HCT116 (cell line): ENCODE measurements around the gene TRIM38. TPM values are rescaled to one million over a fixed set of nuclear protein-coding genes. Genes with fewer than 3 reads are reported as not detected.

Source experiments
- ATAC-seq: fragments of 200-7000 bp; cut with Tn5 transposase; 2 replicates; pipeline ENCODE4 v1.9.1; 2020; ENCODE audit warnings: mild to moderate bottlenecking, moderate library complexity
- BruUV-seq: library from RNA; stranded (reverse); fragments of 400-500 nt; replicated peaks from 2 replicates; lab custom pipeline; 2021; lab: Mats Ljungman, UMichigan
- CTCF ChIA-PET: fragments of 300-600 bp; sonication (Branson Sonifier 250); formaldehyde crosslinking; loops from one replicate; lab custom pipeline; 2021; ENCODE audit warnings: antibody characterized with exemption; lab: Charles Lee
- POLR2A ChIA-PET: fragments of 300-600, 350-600 bp; sonication (Branson Sonifier 250); formaldehyde crosslinking; loops from one replicate; lab custom pipeline; 2021; ENCODE audit warnings: antibody characterized with exemption; lab: Charles Lee
- RAD21 ChIA-PET, 2 experiments: fragments of 300-600 bp; sonication (Branson Sonifier 250); formaldehyde crosslinking; loops; one replicate each; lab custom pipeline; 2023; ENCODE audit warnings: low total read pairs in 2 of 2; ENCODE audit not compliant: uncharacterized antibody in 2 of 2, unreplicated experiment in 2 of 2, low non-redundant PET in 1 of 2; lab: Charles Lee
- DNase-seq: peaks from one replicate; pipeline ENCODE4 v3.0.0-alpha.2; 2010; ENCODE audit warnings: low read depth, low spot score
- H2AFZ ChIP-seq: fragments of 200-600 bp; shearing (Covaris generic), sonication (generic); 2 replicates; pipeline ENCODE4 v1.6.1; 2017; ENCODE audit warnings: low read depth, mixed run types, mixed read lengths, antibody characterized with exemption, low read length; ENCODE audit not compliant: poor library complexity, severe bottlenecking
- H3K27ac ChIP-seq: 2 replicates; pipeline ENCODE4 v1.5.1; 2012; ENCODE audit warnings: low read depth, low read length
- H3K27me3 ChIP-seq: fragments of 200-600 bp; sonication (generic); 2 replicates; pipeline ENCODE4 v1.6.1; 2016; ENCODE audit warnings: mixed run types, low read length, mixed read lengths; ENCODE audit not compliant: insufficient read depth
- H3K36me3 ChIP-seq, 2 experiments: fragments of 200-500 bp in 1 of 2; fragments of 200-600 bp in 1 of 2; sonication (Bioruptor generic) in 1 of 2; sonication (generic) in 1 of 2; 2 replicates each; pipeline versions ENCODE4 v1.5.1 to v1.6.1; 2014 to 2016; ENCODE audit warnings: low read length in 2 of 2, inconsistent platforms in 1 of 2, mixed read lengths in 1 of 2, mixed run types in 1 of 2; ENCODE audit not compliant: insufficient read depth in 2 of 2, control insufficient read depth in 1 of 2
- H3K4me1 ChIP-seq, 2 experiments: fragments of 200-600 bp in 1 of 2; sonication (generic) in 1 of 2; 2 replicates each; pipeline versions ENCODE4 v1.5.1 to v1.6.1; 2012 to 2017; ENCODE audit warnings: low read length in 2 of 2, inconsistent platforms in 1 of 2, mild to moderate bottlenecking in 1 of 2, mixed read lengths in 1 of 2, mixed run types in 1 of 2, moderate library complexity in 1 of 2; ENCODE audit not compliant: insufficient read depth in 2 of 2, control insufficient read depth in 1 of 2
- H3K4me2 ChIP-seq: fragments of 200-600 bp; sonication (generic); 2 replicates; pipeline ENCODE4 v1.6.1; 2017; ENCODE audit warnings: mixed run types, low read length, mixed read lengths
- H3K4me3 ChIP-seq, 2 experiments: fragments of 200-600 bp in 1 of 2; sonication (generic) in 1 of 2; replicated peaks in 1 of 2; 2 replicates each; pipeline ENCODE4 v1.5.1; 2011 to 2016; ENCODE audit warnings: low read length in 2 of 2, control low read depth in 1 of 2, low read depth in 1 of 2, mild to moderate bottlenecking in 1 of 2, mixed read lengths in 1 of 2, mixed run types in 1 of 2
- H3K79me2 ChIP-seq: fragments of 200-600 bp; sonication (generic); 2 replicates; pipeline ENCODE4 v1.6.1; 2017; ENCODE audit warnings: mild to moderate bottlenecking, mixed run types, low read length, moderate library complexity, mixed read lengths; ENCODE audit not compliant: insufficient read depth
- H3K9ac ChIP-seq: fragments of 200-600 bp; sonication (generic); 2 replicates; pipeline ENCODE4 v1.6.1; 2016; ENCODE audit warnings: low read length, mixed read lengths
- H3K9me2 ChIP-seq: fragments of 200-600 bp; sonication (generic), shearing (Covaris generic); 2 replicates; pipeline ENCODE4 v1.6.1; 2017; ENCODE audit warnings: mixed run types, mild to moderate bottlenecking, moderate library complexity; ENCODE audit not compliant: insufficient read depth
- H3K9me3 ChIP-seq, 2 experiments: fragments of 200-500 bp in 1 of 2; fragments of 200-600 bp in 1 of 2; sonication (Bioruptor generic) in 1 of 2; sonication (generic) in 1 of 2; 2 replicates each; pipeline ENCODE4 v1.6.1; 2014 to 2017; ENCODE audit warnings: low read length in 2 of 2, mixed read lengths in 2 of 2, inconsistent platforms in 1 of 2, low read depth in 1 of 2, mild to moderate bottlenecking in 1 of 2, mixed run types in 1 of 2, moderate library complexity in 1 of 2; ENCODE audit not compliant: control insufficient read depth in 1 of 2, insufficient read depth in 1 of 2
- H4K20me1 ChIP-seq: fragments of 200-600 bp; sonication (generic), shearing (Covaris generic); 2 replicates; pipeline ENCODE4 v1.6.1; 2017; ENCODE audit warnings: mixed run types, mild to moderate bottlenecking, moderate library complexity; ENCODE audit not compliant: insufficient read depth
- ATF3 ChIP-seq: IDR thresholded peaks from 2 replicates; pipeline ENCODE4 v1.6.1; 2012
- CBX3 ChIP-seq: IDR thresholded peaks from 2 replicates; pipeline ENCODE4 v1.6.1; 2012; ENCODE audit warnings: low read depth
- CTCF ChIP-seq, 3 experiments: fragments of 200-600 bp in 1 of 3; sonication (generic) in 1 of 3; IDR thresholded peaks in 2 of 3; conservative IDR thresholded peaks in 1 of 3; 2 replicates each; pipeline ENCODE4 v1.5.1; 2012 to 2017; ENCODE audit warnings: low read depth in 2 of 3, low read length in 2 of 3, antibody characterized with exemption in 1 of 3, borderline replicate concordance in 1 of 3, control low read depth in 1 of 3, mild to moderate bottlenecking in 1 of 3, mixed read lengths in 1 of 3, mixed run types in 1 of 3, moderate library complexity in 1 of 3; ENCODE audit not compliant: insufficient read depth in 1 of 3
- EZH2phosphoT487 ChIP-seq: fragments of 200-600 bp; IDR thresholded peaks from 2 replicates; pipeline ENCODE4 v1.6.1; 2018; ENCODE audit warnings: antibody characterized with exemption, borderline replicate concordance
- MAX ChIP-seq: IDR thresholded peaks from 2 replicates; pipeline ENCODE4 v1.6.1; 2012
- SRF ChIP-seq: IDR thresholded peaks from 2 replicates; pipeline ENCODE4 v1.6.1; 2012; ENCODE audit warnings: low read depth
- TCF7L2 ChIP-seq: IDR thresholded peaks from 2 replicates; pipeline ENCODE4 v1.7.0; 2011; ENCODE audit warnings: borderline replicate concordance, inconsistent platforms; ENCODE audit not compliant: insufficient read depth, insufficient read length; ENCODE audit errors: extremely low read depth
- ZFX ChIP-seq: fragments of 450-650 bp; IDR thresholded peaks from 2 replicates; pipeline ENCODE4 v1.6.1; 2017
- intact Hi-C: fragments of 100-400 bp; cut with micrococcal nuclease; formaldehyde crosslinking; loops from 2 replicates; pipeline ENCODE4 v1.10.0; 2022
- total RNA-seq: library from RNA; stranded (reverse); gene quantifications from one replicate; pipeline ENCODE4 v1.2.1, GENCODE V29; 2021; ENCODE audit not compliant: unreplicated experiment
- TF ChIP-seq, protein P1 (sequence below): IDR thresholded peaks from 2 replicates; pipeline ENCODE4 v1.6.1; 2011; ENCODE audit warnings: mild to moderate bottlenecking, low read length, moderate library complexity; ENCODE audit not compliant: insufficient replicate concordance; ENCODE audit errors: extremely low read depth

The TRIM38 gene
- total RNA-seq, 1 experiment from 2014 or later: 9.6 TPM

DNA sequence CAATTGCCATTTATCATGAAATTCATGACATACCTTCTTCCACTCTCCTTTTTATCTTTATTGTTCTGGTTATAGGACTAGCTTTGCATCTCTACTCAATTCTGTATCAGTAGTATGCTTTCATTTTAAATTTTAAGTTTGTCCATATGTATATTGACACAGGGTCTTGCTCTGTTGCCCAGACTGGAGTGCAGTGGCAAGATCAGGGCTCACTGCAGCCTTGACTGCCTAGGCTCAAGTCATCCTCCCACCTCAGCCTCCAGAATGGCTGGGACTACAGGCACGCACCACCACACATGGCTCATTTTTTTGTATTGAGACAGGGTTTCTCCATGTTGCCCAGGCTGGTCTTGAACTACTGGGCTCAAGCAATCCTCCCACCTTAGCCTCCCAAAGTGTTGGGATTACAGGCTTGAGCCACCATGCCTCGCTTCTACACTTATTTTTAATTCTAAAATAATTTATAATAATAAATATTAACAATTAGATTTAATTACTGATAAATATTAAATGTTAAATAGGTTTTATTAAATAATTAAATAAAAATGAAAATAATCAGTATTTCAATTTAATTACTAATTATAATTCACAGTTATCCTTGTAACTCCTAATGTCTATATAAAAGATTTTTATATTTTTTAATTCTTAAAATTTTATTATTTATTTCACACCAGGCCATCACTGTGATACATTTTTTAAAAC, 27.7 kb downstream of the TRIM38 start:
- CTCF ChIA-PET: no interaction called here
- no peaks in the 10 kb centered on the region for H3K9me3 ChIP-seq
- BruUV-seq: no TSS peak
- H3K36me3 ChIP-seq: no peaks in the 10 kb centered on the region
- peaks cover 6 to 15% of the 10 kb centered on the region in 2 experiments; a peak in 3 of 4 replicates for H3K4me1 ChIP-seq
- POLR2A ChIA-PET: no interaction called here
- H3K27ac ChIP-seq: no peak overlapping the region
- H3K9me2 ChIP-seq: no peaks in the 10 kb centered on the region
- H4K20me1 ChIP-seq: no peaks in the 10 kb centered on the region
- TF ChIP-seq, protein P1, sequence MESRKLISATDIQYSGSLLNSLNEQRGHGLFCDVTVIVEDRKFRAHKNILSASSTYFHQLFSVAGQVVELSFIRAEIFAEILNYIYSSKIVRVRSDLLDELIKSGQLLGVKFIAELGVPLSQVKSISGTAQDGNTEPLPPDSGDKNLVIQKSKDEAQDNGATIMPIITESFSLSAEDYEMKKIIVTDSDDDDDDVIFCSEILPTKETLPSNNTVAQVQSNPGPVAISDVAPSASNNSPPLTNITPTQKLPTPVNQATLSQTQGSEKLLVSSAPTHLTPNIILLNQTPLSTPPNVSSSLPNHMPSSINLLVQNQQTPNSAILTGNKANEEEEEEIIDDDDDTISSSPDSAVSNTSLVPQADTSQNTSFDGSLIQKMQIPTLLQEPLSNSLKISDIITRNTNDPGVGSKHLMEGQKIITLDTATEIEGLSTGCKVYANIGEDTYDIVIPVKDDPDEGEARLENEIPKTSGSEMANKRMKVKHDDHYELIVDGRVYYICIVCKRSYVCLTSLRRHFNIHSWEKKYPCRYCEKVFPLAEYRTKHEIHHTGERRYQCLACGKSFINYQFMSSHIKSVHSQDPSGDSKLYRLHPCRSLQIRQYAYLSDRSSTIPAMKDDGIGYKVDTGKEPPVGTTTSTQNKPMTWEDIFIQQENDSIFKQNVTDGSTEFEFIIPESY: no peak
- TF ChIP-seq CBX3 (no peak), ZFX (no peak), ATF3 (no peak), EZH2phosphoT487 (no peak), SRF (no peak), TCF7L2 (no peak), MAX (no peak), CTCF (IDR thresholded peaks at IDR 0.05 in 2 of 3, conservative IDR thresholded peaks at IDR 0.05 in 1 of 3; ENCODE audit: borderline replicate concordance in 1 of 3, insufficient read depth in 1 of 3, low read depth in 2 of 3, low read length in 2 of 3) (no peak)
- H3K4me2 ChIP-seq: no peak overlapping the region
- H3K9ac ChIP-seq: no peak overlapping the region
- no peaks in the 10 kb centered on the region for H3K27me3 ChIP-seq
- RAD21 ChIA-PET: no interaction called here
- no peak overlapping the region for H2AFZ ChIP-seq
- no peak for DNase-seq
- intact Hi-C loops: loop anchor here (10.0 kb wide), 1 partner anchor 276 kb away; no protein-coding TSS in a partner anchor
- peaks cover 7% of the 10 kb centered on the region; the same call in 1 of the 2 replicates for H3K79me2 ChIP-seq
- no peak overlapping the region for H3K4me3 ChIP-seq
- ATAC-seq: no peak
